Neuronal stem cell (in vitro differentiated cells): Measurements from ENCODE around the gene SH3TC1.

Source experiments
- DNase-seq: peaks from one replicate; pipeline ENCODE4 v3.0.0-alpha.2; 2013; ENCODE audit warnings: low spot score
- H2AFZ ChIP-seq: one replicate; pipeline ENCODE4 v1.6.1; 2013; ENCODE audit warnings: mild to moderate bottlenecking, low read length, inconsistent platforms
- H2AK5ac ChIP-seq: 2 replicates; pipeline ENCODE4 v1.6.1; 2013; ENCODE audit warnings: low read depth, mild to moderate bottlenecking, inconsistent platforms, low read length, moderate library complexity, mixed read lengths
- H2BK120ac ChIP-seq: 2 replicates; pipeline ENCODE4 v1.6.1; 2013; ENCODE audit warnings: low read depth, mild to moderate bottlenecking, inconsistent platforms, low read length, moderate library complexity, mixed read lengths
- H2BK12ac ChIP-seq: one replicate; pipeline ENCODE4 v1.6.1; 2013; ENCODE audit warnings: low read length, inconsistent platforms
- H2BK15ac ChIP-seq: 2 replicates; pipeline ENCODE4 v1.6.1; 2013; ENCODE audit warnings: mild to moderate bottlenecking, low read length, inconsistent platforms, mixed read lengths
- H2BK5ac ChIP-seq: one replicate; pipeline ENCODE4 v1.6.1; 2013; ENCODE audit warnings: inconsistent platforms, mild to moderate bottlenecking, low read length, moderate library complexity
- H3K14ac ChIP-seq: one replicate; pipeline ENCODE4 v1.6.1; 2013; ENCODE audit warnings: low read length, inconsistent platforms
- H3K18ac ChIP-seq: 2 replicates; pipeline ENCODE4 v1.6.1; 2013; ENCODE audit warnings: low read length, inconsistent platforms
- H3K23ac ChIP-seq: 2 replicates; pipeline ENCODE4 v1.6.1; 2013; ENCODE audit warnings: low read depth, mild to moderate bottlenecking, mixed read lengths, low read length, inconsistent platforms; ENCODE audit not compliant: poor library complexity
- H3K27ac ChIP-seq: replicated peaks from 3 replicates; pipeline ENCODE4 v1.5.1; 2013; ENCODE audit warnings: low read length, inconsistent platforms
- H3K27me3 ChIP-seq, 3 experiments: 2 replicates each; pipeline ENCODE4 v1.6.1; 2013; ENCODE audit warnings: low read length in 3 of 3, mild to moderate bottlenecking in 2 of 3, inconsistent platforms in 1 of 3, low read depth in 1 of 3, mixed read lengths in 1 of 3, moderate library complexity in 1 of 3; ENCODE audit not compliant: control insufficient read depth in 3 of 3, insufficient read depth in 3 of 3
- H3K36me3 ChIP-seq, 2 donors: replicated peaks in 1 of 2; 2 replicates each; pipeline ENCODE4 v1.6.1; 2013; ENCODE audit warnings: low read length in 2 of 2; ENCODE audit not compliant: control insufficient read depth in 2 of 2, insufficient read depth in 2 of 2
- H3K4ac ChIP-seq: 2 replicates; pipeline ENCODE4 v1.6.1; 2013; ENCODE audit warnings: inconsistent platforms, mild to moderate bottlenecking, low read length, moderate library complexity
- H3K4me1 ChIP-seq, 2 donors: 1 replicate in 1 of 2; 2 replicates in 1 of 2; pipeline ENCODE4 v1.6.1; 2013; ENCODE audit warnings: low read length in 2 of 2, low read depth in 1 of 2; ENCODE audit not compliant: control insufficient read depth in 2 of 2, insufficient read depth in 1 of 2
- H3K4me2 ChIP-seq: one replicate; pipeline ENCODE4 v1.6.1; 2013; ENCODE audit warnings: mild to moderate bottlenecking, low read length, inconsistent platforms; ENCODE audit not compliant: insufficient read depth, poor library complexity, severe bottlenecking
- H3K4me3 ChIP-seq, 2 donors: 2 replicates each; pipeline ENCODE4 v1.5.1; 2013; ENCODE audit warnings: low read length in 2 of 2, mild to moderate bottlenecking in 2 of 2, inconsistent platforms in 1 of 2, moderate library complexity in 1 of 2
- H3K79me1 ChIP-seq: one replicate; pipeline ENCODE4 v1.6.1; 2013; ENCODE audit warnings: low read depth, mild to moderate bottlenecking, inconsistent platforms, low read length, moderate library complexity
- H3K9ac ChIP-seq: one replicate; pipeline ENCODE4 v1.6.1; 2013; ENCODE audit warnings: mild to moderate bottlenecking, low read depth, low read length, inconsistent platforms; ENCODE audit not compliant: poor library complexity
- H3K9me3 ChIP-seq, 2 donors: replicated peaks in 1 of 2; 2 replicates each; pipeline versions ENCODE3 to v1.6.1; 2013; ENCODE audit warnings: low read length in 2 of 2, mild to moderate bottlenecking in 2 of 2, inconsistent platforms in 1 of 2, low read depth in 1 of 2, mixed read lengths in 1 of 2, moderate library complexity in 1 of 2; ENCODE audit not compliant: control insufficient read depth in 2 of 2, insufficient read depth in 1 of 2
- H4K8ac ChIP-seq: one replicate; pipeline ENCODE4 v1.6.1; 2013; ENCODE audit warnings: low read depth, mild to moderate bottlenecking, inconsistent platforms, low read length, moderate library complexity
- H4K91ac ChIP-seq: one replicate; pipeline ENCODE4 v1.6.1; 2013; ENCODE audit warnings: low read length, low read depth, mild to moderate bottlenecking, inconsistent platforms; ENCODE audit not compliant: poor library complexity
- WGBS, 2 donors: extraction: QIAGEN DNeasy Blood & Tissue Kit; methylation state at CpG; one replicate each; pipeline ENCODE4 v1.1.7; 2013; ENCODE audit warnings: missing lambda C conversion rate in 2 of 2, mixed read lengths in 1 of 2; ENCODE audit not compliant: insufficient read length in 2 of 2, insufficient replicate concordance in 1 of 2; ENCODE audit errors: extremely low coverage in 2 of 2; 5-methylcytosine and 5-hydroxymethylcytosine counted together

Gene SH3TC1

DNA sequence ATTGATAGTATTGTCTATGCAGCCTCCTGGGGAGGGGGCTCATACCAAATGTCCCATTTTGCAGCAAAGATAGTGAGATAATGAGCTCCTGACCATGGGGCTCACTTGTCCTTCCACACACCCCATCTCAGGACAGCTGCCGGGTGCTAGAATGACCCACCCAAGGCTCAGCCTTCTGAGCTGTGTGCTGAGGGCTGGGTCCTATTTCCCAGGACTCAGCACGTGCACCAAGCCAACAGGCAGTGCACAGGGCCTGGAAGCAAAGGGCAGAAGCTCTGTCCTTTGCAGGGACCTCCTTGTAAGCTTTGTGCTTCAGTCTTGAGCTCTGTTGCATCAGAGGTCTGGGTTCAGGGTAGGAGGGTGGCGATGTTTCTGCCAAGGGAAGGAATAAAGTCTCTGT lies 29.3 kb upstream of the SH3TC1 start:
- WGBS, 2 donors, result no CpG with 5 or more reads among the region's 3 CpGs
- Histone ChIP-seq H3K9me3 (peaks cover 0 to 7% of the 10 kb centered on the region in 2 donors), H2BK120ac (no peak overlapping the region), H3K4me3 (no peak overlapping the region), H3K4me2 (no peak overlapping the region), H2AFZ (no peak overlapping the region), H3K4ac (no peak overlapping the region), H2AK5ac (no peak overlapping the region), H2BK15ac (no peak overlapping the region), H3K9ac (no peak overlapping the region), H4K91ac (no peak overlapping the region), H3K36me3 (no peaks in the 10 kb centered on the region), H3K27ac (no peak overlapping the region), H3K23ac (no peak overlapping the region), H3K27me3 (peaks cover 0 to 8% (median 0%) of the 10 kb centered on the region in 3 experiments), H2BK5ac (no peak overlapping the region), H3K79me1 (no peaks in the 10 kb centered on the region), H3K14ac (no peak overlapping the region), H2BK12ac (no peak overlapping the region), H4K8ac (no peak overlapping the region), H3K18ac (no peak overlapping the region), H3K4me1 (no peaks in the 10 kb centered on the region)
- no peak for DNase-seq

DNA sequence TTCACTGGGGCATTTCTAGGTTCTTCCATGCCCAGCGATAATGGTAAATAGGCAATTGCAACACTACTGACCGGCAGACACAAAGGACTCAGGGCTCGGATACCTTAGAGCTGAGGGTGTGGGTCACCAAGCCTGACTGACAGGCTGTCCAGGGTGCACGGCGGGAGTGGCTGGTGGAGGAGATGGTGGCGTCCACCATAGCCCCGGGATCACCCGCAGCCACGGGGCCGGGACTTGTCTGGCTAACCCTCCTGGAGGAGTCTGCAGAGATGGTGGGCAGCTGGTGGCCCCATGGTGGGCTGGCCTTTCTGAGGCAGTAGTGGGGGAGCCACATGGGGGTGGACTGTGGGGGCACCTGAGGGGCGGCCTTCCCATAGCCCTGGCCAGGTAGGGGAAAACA lies 28.7 kb upstream of the SH3TC1 start:
- Histone ChIP-seq H3K4me2 (no peak overlapping the region), H4K91ac (no peak overlapping the region), H3K18ac (peak overlapping the region; percentile 46), H2AK5ac (peak overlapping the region; percentile 38), H4K8ac (no peak overlapping the region), H3K9me3 (peaks cover 0 to 7% of the 10 kb centered on the region in 2 donors), H3K36me3 (no peaks in the 10 kb centered on the region), H3K23ac (no peak overlapping the region), H3K79me1 (no peaks in the 10 kb centered on the region), H3K4ac (no peak overlapping the region), H2BK5ac (no peak overlapping the region), H2BK120ac (peak overlapping the region; percentile 68), H2BK15ac (no peak overlapping the region), H3K4me1 (no peaks in the 10 kb centered on the region), H3K14ac (no peak overlapping the region), H2AFZ (no peak overlapping the region), H3K27ac (no peak overlapping the region), H3K9ac (no peak overlapping the region), H3K27me3 (peaks cover 0 to 3% (median 0%) of the 10 kb centered on the region in 3 experiments), H2BK12ac (peak overlapping the region; percentile 27), H3K4me3 (no peak overlapping the region)
- no peak for DNase-seq
- WGBS, 2 donors, result no CpG with 5 or more reads among the region's 11 CpGs

DNA sequence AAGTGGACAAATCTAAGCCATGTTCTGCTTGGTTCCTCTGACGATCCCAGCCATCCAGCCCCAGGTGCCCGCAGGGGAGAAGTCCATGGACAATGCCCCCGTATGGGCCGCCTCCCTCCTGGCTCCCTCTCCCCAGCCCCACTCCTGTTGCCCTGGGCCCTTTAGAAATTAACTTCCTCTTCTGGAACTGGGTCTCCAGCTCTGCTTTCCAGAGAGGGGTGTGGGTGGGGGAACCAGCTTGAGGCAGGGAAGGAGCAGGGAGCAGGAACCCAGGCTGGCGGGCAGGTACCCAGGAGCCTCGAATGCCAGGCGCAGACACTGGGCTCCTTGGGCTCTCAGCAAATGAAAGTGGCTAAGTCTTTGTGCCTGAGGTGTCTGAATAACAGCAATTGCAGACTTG lies 27.8 kb upstream of the SH3TC1 start:
- DNase-seq, result no peak
- Histone ChIP-seq H3K14ac (no peak overlapping the region), H3K18ac (peak overlapping the region; percentile 59), H2AK5ac (no peak overlapping the region), H3K27ac (no peak overlapping the region), H2BK5ac (no peak overlapping the region), H3K9ac (peak overlapping the region; percentile 17), H2BK120ac (no peak overlapping the region), H3K9me3 (peaks cover 0 to 7% of the 10 kb centered on the region in 2 donors), H3K36me3 (no peaks in the 10 kb centered on the region), H2BK15ac (peak overlapping the region; percentile 6), H4K91ac (no peak overlapping the region), H3K4me3 (no peak overlapping the region), H4K8ac (no peak overlapping the region), H2BK12ac (no peak overlapping the region), H3K4ac (no peak overlapping the region), H3K27me3 (peaks cover 0 to 3% (median 0%) of the 10 kb centered on the region in 3 experiments), H2AFZ (no peak overlapping the region), H3K79me1 (no peaks in the 10 kb centered on the region), H3K4me2 (no peak overlapping the region), H3K4me1 (no peaks in the 10 kb centered on the region), H3K23ac (peak overlapping the region; percentile 68)
- WGBS, 2 donors, result no CpG with 5 or more reads among the region's 7 CpGs

DNA sequence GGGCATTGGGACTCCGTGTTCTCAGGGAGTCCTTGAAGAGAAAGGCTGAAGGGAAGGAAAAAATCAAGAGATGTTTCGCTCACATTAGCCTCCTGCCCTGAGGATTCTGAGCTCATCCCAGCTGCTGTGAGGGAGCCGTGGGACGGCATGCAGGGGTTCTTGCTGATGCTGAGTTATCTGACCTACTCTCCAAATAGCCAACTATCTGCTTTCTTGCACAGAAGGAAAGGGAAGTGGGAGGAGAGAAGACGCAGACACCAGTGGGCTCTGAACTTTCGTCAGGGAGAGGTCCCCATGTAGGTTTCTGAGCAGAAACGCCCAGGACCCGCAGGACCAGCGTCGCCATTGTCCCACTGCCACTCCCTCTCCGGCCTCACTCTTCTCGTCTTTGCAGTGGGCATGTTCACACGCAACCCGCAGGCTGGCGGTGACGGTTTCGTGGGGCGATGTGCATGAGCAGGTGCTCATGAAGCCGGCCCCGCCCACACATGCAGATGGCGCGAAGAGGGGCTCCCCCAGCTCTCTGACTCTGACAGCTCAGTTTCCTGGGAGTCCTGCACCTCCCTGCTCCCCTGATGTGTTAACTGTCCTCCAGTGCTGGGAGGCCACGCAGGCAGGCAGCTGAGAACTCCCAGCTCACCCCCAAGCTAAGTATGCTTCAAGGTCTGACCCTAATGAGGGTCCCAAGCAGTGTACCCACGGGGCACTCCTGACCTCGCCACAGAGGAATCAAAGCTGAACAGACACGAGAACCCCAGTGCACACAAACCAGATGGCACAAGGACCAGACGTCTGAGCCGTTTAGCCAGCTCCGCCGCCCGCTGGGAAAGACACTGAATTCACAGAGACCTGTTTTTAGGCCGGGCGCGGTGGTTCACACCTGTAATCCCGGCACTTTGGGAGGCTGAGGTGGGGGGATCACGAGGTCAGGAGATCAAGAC lies 26.8 kb upstream of the SH3TC1 start:
- no peak overlapping the region for H3K27ac ChIP-seq
- no peak overlapping the region for H3K23ac ChIP-seq
- H3K79me1 ChIP-seq, result no peaks in the 10 kb centered on the region
- no peak for DNase-seq
- H3K4me2 ChIP-seq, result no peak overlapping the region
- H2BK12ac ChIP-seq, result no peak overlapping the region
- no peak overlapping the region for H4K8ac ChIP-seq
- H3K9me3 ChIP-seq, result peaks cover 0 to 7% of the 10 kb centered on the region in 2 donors
- peak overlapping the region; percentile 73 for H2AK5ac ChIP-seq
- peaks cover 0 to 1% of the 10 kb centered on the region in 2 donors for H3K4me1 ChIP-seq
- no peak overlapping the region for H3K14ac ChIP-seq
- no peaks in the 10 kb centered on the region for H3K36me3 ChIP-seq
- no peak overlapping the region for H3K4me3 ChIP-seq
- peaks cover 0 to 3% (median 0%) of the 10 kb centered on the region in 3 experiments for H3K27me3 ChIP-seq
- no peak overlapping the region for H2AFZ ChIP-seq
- H3K18ac ChIP-seq, result peak overlapping the region; percentile 35
- no peak overlapping the region for H2BK15ac ChIP-seq
- no peak overlapping the region for H3K4ac ChIP-seq
- peak overlapping the region; percentile 16 for H3K9ac ChIP-seq
- H2BK5ac ChIP-seq, result peak overlapping the region; percentile 78
- WGBS, 2 donors, result no CpG with 5 or more reads among the region's 36 CpGs
- no peak overlapping the region for H4K91ac ChIP-seq
- H2BK120ac ChIP-seq, result no peak overlapping the region
